Stimulated activated naive CD8-positive, alpha-beta T cell treated with anti-CD3 and anti-CD28 coated beads, Interleukin-15, amount 100 ng/mL, for 72 hours (primary cell): Measurements from ENCODE around the gene TM9SF1.
"Not testable (repeated sequence)": the region's sequence is repeated elsewhere in the genome, so short reads cannot be mapped to it uniquely, and the experiment has no call there.

Experiments
- ATAC-seq: fragments of 150-1000 bp; cut with Tn5 transposase; 2 replicates; pipeline ENCODE4 v1.10.0; 2021; ENCODE audit warnings: mild to moderate bottlenecking, moderate library complexity
- DNase-seq, 2 donors: peaks; one replicate each; pipeline ENCODE4 v3.0.0; 2021 to 2022
- H3K27ac Mint-ChIP-seq, 2 donors: one replicate each; pipeline ENCODE4 v1.8.0; 2022; ENCODE audit warnings: mild to moderate bottlenecking in 2 of 2, mixed read lengths in 2 of 2, moderate library complexity in 2 of 2
- H3K27me3 Mint-ChIP-seq: one replicate; pipeline ENCODE4 v1.8.0; 2022; ENCODE audit warnings: mixed read lengths
- H3K4me1 Mint-ChIP-seq: one replicate; pipeline ENCODE4 v1.8.0; 2022; ENCODE audit warnings: mild to moderate bottlenecking, mixed read lengths
- H3K4me3 Mint-ChIP-seq, 2 donors: one replicate each; pipeline ENCODE4 v1.8.0; 2022; ENCODE audit warnings: mild to moderate bottlenecking in 2 of 2, mixed read lengths in 2 of 2, moderate library complexity in 1 of 2
- H3K9me3 Mint-ChIP-seq, 2 donors: one replicate each; pipeline ENCODE4 v1.8.0; 2022; ENCODE audit warnings: mixed read lengths in 2 of 2

The TM9SF1 gene

GRCh38 chr14:24232121-24232644 is 36.9 kb upstream of the TM9SF1 start, which contains the start of gene NEDD8:
TSS of gene NEDD8 (minus strand) at chr14:24232367. CDS start at chr14:24232267, 100 bp downstream.
- Mint-ChIP-seq H3K27me3 (no peaks in the 10 kb centered on the region), H3K27ac (peak within 1 kb of the TSS; percentile 91 to 96), H3K4me1 (peaks cover 57% of the 10 kb centered on the region), H3K4me3 (peak within 1 kb of the TSS; percentile 86 to 88), H3K9me3 (no peaks in the 10 kb centered on the region)
- ATAC-seq (peak; percentile 91), DNase-seq (peak; percentile 85 to 91)

GRCh38 chr14:24231263-24232120 is 36.3 kb upstream of the TM9SF1 start:
- Mint-ChIP-seq H3K9me3 (no peaks in the 10 kb centered on the region), H3K27me3 (no peaks in the 10 kb centered on the region), H3K4me3 (peak overlapping the region; percentile 86 to 88), H3K27ac (peak overlapping the region; percentile 91 to 96), H3K4me1 (peaks cover 55% of the 10 kb centered on the region)
- ATAC-seq (peak; percentile 49), DNase-seq (peak; percentile 17 to 40)

DNA sequence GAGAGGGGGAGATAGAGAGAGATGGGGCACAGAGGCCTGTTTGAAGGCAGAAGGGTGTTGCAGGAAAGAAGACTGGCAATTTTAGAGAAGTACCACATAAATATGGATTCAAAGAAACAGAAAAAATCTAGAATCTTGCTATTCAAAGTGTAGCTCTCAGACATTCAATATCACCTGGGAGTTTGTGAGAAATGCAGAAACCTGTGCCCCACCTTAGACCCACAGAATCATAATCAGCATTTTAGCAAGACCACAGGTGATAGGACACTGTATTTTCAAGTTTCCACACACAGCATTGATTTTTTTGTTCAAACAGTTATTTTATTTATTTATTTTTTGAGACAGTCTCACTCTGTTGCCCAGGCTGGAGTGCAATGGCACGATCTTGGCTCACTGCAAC is 33.7 kb upstream of the TM9SF1 start:
- H3K27ac Mint-ChIP-seq = no peak overlapping the region
- peaks cover 51% of the 10 kb centered on the region for H3K4me1 Mint-ChIP-seq
- no peaks in the 10 kb centered on the region for H3K27me3 Mint-ChIP-seq
- DNase-seq = no peak
- no peak for ATAC-seq
- H3K9me3 Mint-ChIP-seq = no peaks in the 10 kb centered on the region
- no peak overlapping the region for H3K4me3 Mint-ChIP-seq

- Mint-ChIP-seq H3K4me1 (peaks cover 45% of the 10 kb centered on the region), H3K9me3 (no peaks in the 10 kb centered on the region), H3K27ac (no peak overlapping the region), H3K4me3 (no peak overlapping the region), H3K27me3 (no peaks in the 10 kb centered on the region)
- no peak for DNase-seq
- ATAC-seq = no peak
Observed at GRCh38 chr14:24226473-24226872, 31.2 kb upstream of the TM9SF1 start.

GRCh38 chr14:24224618-24225071 is 29.4 kb upstream of the TM9SF1 start:
- DNase-seq (no peak), ATAC-seq (no peak)
- H3K27ac Mint-ChIP-seq = peak overlapping the region in 1 of 2 donors; percentile 49
- peaks cover 38% of the 10 kb centered on the region for H3K4me1 Mint-ChIP-seq
- H3K4me3 Mint-ChIP-seq = no peak overlapping the region
- H3K9me3 Mint-ChIP-seq = no peaks in the 10 kb centered on the region
- no peaks in the 10 kb centered on the region for H3K27me3 Mint-ChIP-seq

GRCh38 chr14:24222987-24223386 is 27.7 kb upstream of the TM9SF1 start:
- not testable (repeated sequence) for ATAC-seq, H3K27ac Mint-ChIP-seq, H3K4me3 Mint-ChIP-seq, H3K27me3 Mint-ChIP-seq, H3K9me3 Mint-ChIP-seq, DNase-seq
- H3K4me1 Mint-ChIP-seq = peaks cover 32% of the 10 kb centered on the region

DNA sequence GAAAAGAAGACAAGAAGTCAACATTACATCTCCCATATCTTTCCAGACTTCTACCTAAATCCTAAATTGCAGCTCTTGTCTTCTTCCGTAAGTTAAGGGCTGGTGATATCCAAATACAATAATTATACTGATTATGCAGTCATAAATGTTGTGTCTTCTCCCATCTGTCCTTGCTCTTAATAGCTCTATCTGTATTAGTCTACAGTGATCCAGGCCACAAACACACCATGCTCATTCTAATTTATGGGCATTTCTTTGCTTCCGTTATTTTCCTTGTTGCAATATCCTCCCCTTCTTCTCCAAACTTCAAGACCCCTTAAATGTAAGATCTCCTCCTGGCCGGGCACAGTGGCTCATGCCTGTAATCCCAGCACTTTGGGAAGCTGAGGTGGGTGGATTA is 24.3 kb upstream of the TM9SF1 start:
- no peak overlapping the region for H3K4me3 Mint-ChIP-seq
- DNase-seq (no peak), ATAC-seq (no peak)
- H3K4me1 Mint-ChIP-seq = peaks cover 30% of the 10 kb centered on the region
- H3K27ac Mint-ChIP-seq = peak overlapping the region; percentile 48 to 74
- no peaks in the 10 kb centered on the region for H3K9me3 Mint-ChIP-seq
- H3K27me3 Mint-ChIP-seq = no peaks in the 10 kb centered on the region

DNA sequence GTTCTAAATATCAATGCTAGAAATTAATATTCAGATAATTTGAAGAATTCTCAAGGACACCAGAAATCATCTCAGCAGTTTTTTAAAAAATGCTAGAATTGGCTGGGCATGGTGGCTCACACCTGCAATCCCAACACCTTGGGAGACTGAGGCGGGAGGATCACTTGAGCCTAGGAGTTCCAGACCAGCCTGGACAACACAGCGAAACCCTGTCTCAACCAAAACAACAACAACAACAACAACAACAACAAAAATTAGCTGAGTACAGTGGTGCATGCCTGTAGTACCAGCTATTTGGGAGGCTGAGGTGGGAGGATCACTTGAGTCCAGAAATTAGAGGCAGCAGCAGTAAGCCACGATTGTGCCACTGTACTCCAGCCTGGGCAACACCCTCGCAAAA is 23.8 kb upstream of the TM9SF1 start:
- no peak for ATAC-seq
- no peaks in the 10 kb centered on the region for H3K27me3 Mint-ChIP-seq
- H3K27ac Mint-ChIP-seq = no peak overlapping the region
- H3K4me3 Mint-ChIP-seq = no peak overlapping the region
- H3K9me3 Mint-ChIP-seq = no peaks in the 10 kb centered on the region
- DNase-seq = no peak
- H3K4me1 Mint-ChIP-seq = peaks cover 31% of the 10 kb centered on the region

- H3K4me3 Mint-ChIP-seq, H3K27me3 Mint-ChIP-seq, DNase-seq, ATAC-seq, H3K9me3 Mint-ChIP-seq: not testable (repeated sequence)
- Mint-ChIP-seq H3K27ac (peak overlapping the region in 1 of 2 donors; percentile 88), H3K4me1 (peaks cover 53% of the 10 kb centered on the region)
Observed at GRCh38 chr14:24216876-24217275, 21.6 kb upstream of the TM9SF1 start.

DNA sequence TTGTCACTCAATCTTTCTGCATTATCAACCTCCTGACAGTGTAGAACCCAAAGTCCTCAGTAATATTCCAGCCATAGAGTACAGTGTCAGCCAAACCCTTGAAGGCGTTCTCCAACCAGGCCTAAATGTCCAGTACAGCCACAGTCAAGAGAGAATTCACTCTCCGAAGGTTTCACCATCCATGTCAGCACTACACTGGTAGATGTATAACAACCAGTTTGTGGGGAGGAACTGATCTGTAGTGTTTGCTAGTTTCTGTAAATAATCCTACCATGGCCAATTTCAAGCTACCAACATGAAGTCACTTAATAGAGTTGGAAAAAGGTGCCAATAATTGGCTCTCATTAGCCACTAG is 21.1 kb upstream of the TM9SF1 start:
- Mint-ChIP-seq H3K9me3 (no peaks in the 10 kb centered on the region), H3K27ac (peak overlapping the region; percentile 50 to 89), H3K27me3 (no peaks in the 10 kb centered on the region), H3K4me3 (peak overlapping the region; percentile 92 to 94), H3K4me1 (peaks cover 59% of the 10 kb centered on the region)
- no peak for DNase-seq
- ATAC-seq = no peak

DNA sequence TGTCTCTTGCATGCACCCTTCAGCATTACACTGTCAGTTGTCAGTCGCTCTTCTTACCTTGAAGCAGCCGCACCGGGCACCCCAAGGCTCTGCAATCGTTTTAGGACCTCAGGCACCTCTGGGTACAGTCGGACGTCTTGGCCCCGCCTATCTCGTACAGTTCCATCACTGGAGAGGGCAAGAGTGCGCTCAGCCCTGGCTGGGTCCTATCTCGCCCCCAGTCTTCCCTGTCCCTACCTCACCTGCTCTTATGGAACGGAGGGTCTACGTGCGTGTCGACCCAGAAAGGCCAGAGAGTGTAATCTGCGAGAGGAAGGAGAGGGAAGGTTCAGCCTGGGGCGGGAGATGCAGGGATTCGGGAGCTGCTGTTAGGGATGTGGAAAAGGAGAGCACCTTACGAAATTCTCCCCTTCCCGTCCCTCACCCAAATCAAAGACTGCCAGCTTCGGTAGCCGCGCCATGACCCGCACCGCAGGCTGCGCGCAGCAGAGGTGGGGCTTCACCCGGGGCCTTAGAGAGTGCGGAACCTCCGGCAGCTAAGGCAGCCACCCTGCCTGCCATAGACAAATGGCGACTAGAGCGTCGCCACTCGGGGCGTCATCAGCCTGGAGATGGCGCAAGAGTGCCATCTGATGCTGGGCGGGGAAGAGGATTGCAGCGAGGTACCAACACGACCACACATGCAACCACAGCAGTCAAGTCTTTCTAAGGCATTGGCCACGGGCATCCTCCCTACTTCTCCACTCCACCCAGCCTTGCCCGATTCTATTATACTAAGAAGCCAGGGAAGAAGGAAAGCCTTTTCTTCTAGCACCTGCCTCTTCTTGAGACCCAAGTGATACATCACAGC is 20.5 kb upstream of the TM9SF1 start, which contains the start of gene MDP1:
Gene MDP1, minus strand, starts transcription at position 572 of the 850 bp plus-strand sequence. Its CDS starts 111 bp downstream, at position 461.
- ATAC-seq (peak; percentile 81), DNase-seq (peak; percentile 80 to 87)
- H3K9me3 Mint-ChIP-seq = no peaks in the 10 kb centered on the region
- H3K4me1 Mint-ChIP-seq = peaks cover 64% of the 10 kb centered on the region
- H3K27ac Mint-ChIP-seq = peak within 1 kb of the TSS; percentile 88 to 89
- no peaks in the 10 kb centered on the region for H3K27me3 Mint-ChIP-seq
- peak within 1 kb of the TSS; percentile 92 to 94 for H3K4me3 Mint-ChIP-seq

- ATAC-seq (no peak), DNase-seq (no peak)
- Mint-ChIP-seq H3K27me3 (no peaks in the 10 kb centered on the region), H3K4me1 (peaks cover 67% of the 10 kb centered on the region), H3K4me3 (peak overlapping the region; percentile 92 to 94), H3K9me3 (no peaks in the 10 kb centered on the region), H3K27ac (peak overlapping the region; percentile 98)
Observed at GRCh38 chr14:24213866-24214662, 18.8 kb upstream of the TM9SF1 start.

- no peaks in the 10 kb centered on the region for H3K9me3 Mint-ChIP-seq
- H3K27me3 Mint-ChIP-seq = no peaks in the 10 kb centered on the region
- H3K4me3 Mint-ChIP-seq = peak within 1 kb of the TSS; percentile 92 to 94
- H3K27ac Mint-ChIP-seq = peak within 1 kb of the TSS; percentile 98
- peaks cover 67% of the 10 kb centered on the region for H3K4me1 Mint-ChIP-seq
- DNase-seq (peak; percentile 94 to 97), ATAC-seq (peak; percentile 86)
Observed at GRCh38 chr14:24212924-24213865, 18.0 kb upstream of the TM9SF1 start, which contains the start of gene CHMP4A. TSS of gene CHMP4A (minus strand) at chr14:24213488. CDS start at chr14:24213439, 49 bp downstream.

DNA sequence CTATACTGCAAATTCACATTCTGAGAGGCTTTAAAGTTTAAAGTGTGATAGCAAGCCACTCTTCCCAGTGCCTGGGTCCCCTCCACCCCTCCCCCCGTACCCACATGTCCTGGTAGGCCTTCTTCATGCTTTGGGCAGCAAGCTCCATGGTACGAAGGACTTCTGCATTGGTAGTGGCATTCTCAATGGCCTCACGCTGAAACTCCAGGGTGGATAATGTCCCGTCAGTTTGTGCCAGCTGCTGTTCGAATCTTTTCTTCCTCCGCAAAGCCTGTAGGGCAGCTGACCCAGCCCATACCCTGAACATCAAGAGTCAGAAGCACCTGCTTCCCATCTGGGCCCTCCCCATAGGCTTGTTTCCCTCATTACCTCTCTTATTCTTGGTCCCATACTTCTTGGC is 16.1 kb upstream of the TM9SF1 start:
- Mint-ChIP-seq H3K27me3 (no peaks in the 10 kb centered on the region), H3K4me1 (peaks cover 77% of the 10 kb centered on the region), H3K4me3 (peak overlapping the region in 1 of 2 donors; percentile 94), H3K27ac (peak overlapping the region; percentile 57 to 73), H3K9me3 (no peaks in the 10 kb centered on the region)
- DNase-seq = no peak
- ATAC-seq = no peak
